Posterior cingulate gyrus (tissue), 11 donors: ENCODE measurements around the gene TSHZ2.
A peak's percentile ranks its signal among the peaks of the same experiment; 100 is the strongest.

Experiments used
- DNase-seq, 10 donors: peaks; one replicate each; pipeline versions ENCODE4 v3.0.0 to v3.0.0-alpha.2; 2020 to 2021; ENCODE audit warnings: mixed read lengths in 3 of 10
- intact Hi-C: fragments of 100-400 bp; cut with DNase I; formaldehyde crosslinking; loops from one replicate; pipeline ENCODE4 v1.15.1; 2023

TSHZ2 gene

GRCh38 chr20:53324816-53325215, 352.7 kb downstream of the TSHZ2 start:
- intact Hi-C loops, result no loop called here
- DNase-seq, result no peak

DNA sequence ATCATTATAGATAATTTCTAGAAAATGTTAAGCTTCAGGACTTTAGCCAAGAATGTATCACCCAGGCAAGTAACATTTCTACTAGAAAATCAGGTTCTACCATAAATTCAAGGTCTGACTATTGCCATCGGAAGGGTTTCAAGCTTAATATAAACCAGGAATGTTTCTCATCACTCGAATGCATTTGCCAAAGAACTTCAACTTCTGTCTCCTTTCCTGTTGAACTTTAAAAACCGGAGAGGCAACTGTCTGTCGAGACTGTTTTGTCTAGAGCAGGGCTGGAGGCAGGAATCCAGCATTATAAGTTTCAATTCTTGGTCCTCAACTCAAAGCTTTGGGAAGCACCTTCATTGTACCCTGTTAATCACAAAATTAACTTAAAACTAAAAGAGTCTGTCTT, 356.8 kb downstream of the TSHZ2 start:
- no peak for DNase-seq
- intact Hi-C loops, result no loop called here

GRCh38 chr20:53329781-53330180, 357.6 kb downstream of the TSHZ2 start:
- intact Hi-C loops, result no loop called here
- no peak for DNase-seq

- peak in 4 of 10 donors; percentile 15 to 29 (median 21) for DNase-seq
- intact Hi-C loops, result no loop called here
Observed at GRCh38 chr20:53330601-53331140, 358.5 kb downstream of the TSHZ2 start.

DNA sequence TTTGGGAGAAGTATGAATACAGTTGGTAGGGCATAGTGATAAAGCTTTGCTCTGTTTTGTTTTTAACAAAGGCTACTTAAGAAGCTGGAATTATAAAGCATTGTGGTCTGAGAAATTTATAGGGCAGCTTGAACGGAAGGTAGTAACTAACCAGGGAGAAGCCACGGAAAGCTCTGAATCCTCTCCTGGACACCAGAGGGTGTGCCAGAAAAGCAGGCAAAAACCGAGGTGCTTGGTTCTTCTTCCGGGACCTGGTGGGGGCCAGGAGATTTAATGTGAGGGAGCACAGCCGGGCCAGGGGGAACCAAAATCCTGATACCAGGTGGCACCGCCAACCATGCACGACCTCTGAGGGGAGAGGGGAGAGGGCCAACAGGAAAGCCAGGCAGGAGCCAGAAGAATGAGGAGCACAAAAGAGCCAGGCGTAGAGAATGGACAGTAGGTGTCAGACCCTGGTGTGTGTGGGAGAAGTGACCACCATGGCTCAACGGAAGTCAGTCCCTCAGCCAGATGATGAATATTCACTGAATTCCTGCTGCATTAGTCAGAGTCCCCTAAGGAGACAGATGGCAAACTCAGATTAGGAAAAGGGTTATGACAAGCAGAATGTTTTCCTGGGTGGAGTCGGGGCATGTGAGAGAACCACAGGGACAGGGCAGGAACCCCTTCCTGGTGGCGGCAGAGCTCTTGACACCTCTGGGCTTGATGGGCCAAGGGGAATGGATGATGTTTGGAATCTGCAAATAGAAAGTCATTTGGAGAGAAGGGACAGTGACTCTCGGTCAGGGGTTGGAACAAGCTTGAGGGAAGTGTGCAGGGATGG, 359.2 kb downstream of the TSHZ2 start:
- intact Hi-C loops, result no loop called here
- DNase-seq, result no peak

GRCh38 chr20:53332022-53332837, 360.1 kb downstream of the TSHZ2 start:
- DNase-seq, result no peak
- intact Hi-C loops, result no loop called here

DNA sequence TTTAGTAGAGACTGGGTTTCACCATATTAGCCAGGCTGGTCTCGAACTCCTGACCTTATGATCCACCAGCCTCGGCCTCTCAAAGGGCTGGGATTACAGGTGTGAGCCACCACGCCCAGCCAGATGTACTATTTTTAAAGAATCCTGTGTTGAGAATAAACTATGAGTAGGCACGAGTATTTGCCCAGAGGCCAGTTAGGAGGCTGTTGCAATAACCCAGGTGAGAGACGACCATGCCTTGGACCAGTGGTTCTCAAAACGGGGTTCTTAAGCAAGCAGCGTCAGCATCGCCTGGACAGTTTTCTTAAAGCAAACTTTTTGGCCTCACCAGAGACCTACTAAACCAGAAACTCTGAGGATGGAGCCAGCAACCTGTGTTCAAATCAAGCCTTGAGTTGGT, 362.7 kb downstream of the TSHZ2 start:
- DNase-seq, result no peak
- intact Hi-C loops, result no loop called here

DNA sequence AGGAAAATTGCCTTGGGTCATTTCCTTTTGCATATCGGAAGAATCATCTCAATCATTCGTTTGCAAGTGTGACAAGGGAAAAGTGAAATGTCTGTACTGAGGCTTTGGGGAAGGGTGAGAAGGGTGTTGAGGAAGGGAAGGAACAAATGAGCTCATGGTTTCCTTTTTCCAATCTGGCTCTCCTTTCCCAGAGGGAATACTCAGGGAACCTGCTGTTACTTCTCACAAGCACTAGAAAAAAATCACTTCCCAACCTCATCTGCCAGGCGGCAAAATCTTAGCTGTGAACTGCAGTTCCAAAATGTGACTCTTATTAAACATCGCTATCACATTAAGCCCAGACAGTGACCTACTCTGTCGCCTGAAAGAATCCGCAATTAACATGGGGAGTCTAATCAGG, 363.4 kb downstream of the TSHZ2 start:
- DNase-seq, result no peak
- intact Hi-C loops, result no loop called here

DNA sequence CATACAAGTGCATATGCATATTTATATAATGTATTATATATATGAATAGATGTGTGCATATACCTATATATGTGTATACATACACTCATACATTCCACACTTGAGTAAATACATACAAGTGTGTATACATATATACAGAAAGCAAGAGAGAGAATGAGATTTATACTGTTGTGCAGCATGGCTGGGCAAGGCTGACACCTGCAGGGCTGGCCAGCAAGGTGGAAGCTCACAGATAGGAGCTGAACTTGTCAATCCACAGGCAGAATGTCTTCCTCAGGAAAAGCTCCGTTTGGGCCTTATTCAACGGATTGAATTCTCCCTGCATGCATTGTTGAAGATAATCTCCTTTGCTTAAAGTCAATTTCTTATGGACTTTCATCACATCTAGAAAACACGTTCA, 364.7 kb downstream of the TSHZ2 start:
- DNase-seq, result no peak
- intact Hi-C loops, result no loop called here

GRCh38 chr20:53337390-53338101, 365.4 kb downstream of the TSHZ2 start:
- DNase-seq, result no peak
- intact Hi-C loops, result no loop called here

- no peak for DNase-seq
- intact Hi-C loops, result no loop called here
Observed at GRCh38 chr20:53338716-53339115, 366.6 kb downstream of the TSHZ2 start.

GRCh38 chr20:53342429-53342828, 370.3 kb downstream of the TSHZ2 start:
- no peak for DNase-seq
- intact Hi-C loops, result no loop called here

DNA sequence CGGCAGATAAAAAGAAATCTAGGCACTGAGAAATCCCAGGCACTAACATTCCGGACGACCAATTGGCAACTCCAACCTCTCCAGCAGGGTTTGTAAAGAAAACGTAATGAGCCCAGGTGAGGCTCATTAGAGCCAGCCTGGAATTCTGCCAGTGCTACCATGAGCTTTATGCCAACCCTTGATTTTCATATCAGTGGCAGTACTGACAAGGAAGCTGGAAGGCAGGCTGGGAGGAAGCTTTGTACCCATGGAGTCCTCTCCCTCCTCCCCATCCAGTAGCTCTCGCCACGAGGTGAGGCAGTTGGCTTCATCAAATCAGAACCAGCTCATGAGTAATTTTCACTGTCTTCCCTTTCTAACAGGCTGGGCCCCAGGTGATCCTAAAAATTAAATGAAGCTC, 371.3 kb downstream of the TSHZ2 start:
- intact Hi-C loops, result no loop called here

DNA sequence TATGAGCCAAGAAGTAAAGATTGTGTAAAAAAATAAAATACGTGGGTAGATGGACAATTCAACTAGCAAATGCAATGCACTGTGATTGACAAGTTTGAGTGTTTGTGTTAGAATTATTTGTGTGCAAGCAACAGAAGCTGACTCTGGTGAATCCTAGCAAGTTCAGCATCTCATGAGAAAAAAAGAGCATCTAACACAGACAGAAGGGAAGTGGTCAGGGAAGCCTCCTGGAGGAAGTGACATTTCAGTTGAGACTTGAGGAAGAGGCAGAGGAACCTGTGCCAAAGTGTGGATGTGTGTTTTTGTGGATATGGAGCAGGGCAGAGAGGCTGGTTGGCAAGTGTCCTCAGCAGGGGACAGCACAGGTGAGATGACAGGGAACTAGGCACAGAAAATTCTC, 372.7 kb downstream of the TSHZ2 start:
- intact Hi-C loops, result no loop called here
- no peak for DNase-seq

More for the DNA sequence above, 371.3 kb downstream of the TSHZ2 start:
- no peak for DNase-seq

DNA sequence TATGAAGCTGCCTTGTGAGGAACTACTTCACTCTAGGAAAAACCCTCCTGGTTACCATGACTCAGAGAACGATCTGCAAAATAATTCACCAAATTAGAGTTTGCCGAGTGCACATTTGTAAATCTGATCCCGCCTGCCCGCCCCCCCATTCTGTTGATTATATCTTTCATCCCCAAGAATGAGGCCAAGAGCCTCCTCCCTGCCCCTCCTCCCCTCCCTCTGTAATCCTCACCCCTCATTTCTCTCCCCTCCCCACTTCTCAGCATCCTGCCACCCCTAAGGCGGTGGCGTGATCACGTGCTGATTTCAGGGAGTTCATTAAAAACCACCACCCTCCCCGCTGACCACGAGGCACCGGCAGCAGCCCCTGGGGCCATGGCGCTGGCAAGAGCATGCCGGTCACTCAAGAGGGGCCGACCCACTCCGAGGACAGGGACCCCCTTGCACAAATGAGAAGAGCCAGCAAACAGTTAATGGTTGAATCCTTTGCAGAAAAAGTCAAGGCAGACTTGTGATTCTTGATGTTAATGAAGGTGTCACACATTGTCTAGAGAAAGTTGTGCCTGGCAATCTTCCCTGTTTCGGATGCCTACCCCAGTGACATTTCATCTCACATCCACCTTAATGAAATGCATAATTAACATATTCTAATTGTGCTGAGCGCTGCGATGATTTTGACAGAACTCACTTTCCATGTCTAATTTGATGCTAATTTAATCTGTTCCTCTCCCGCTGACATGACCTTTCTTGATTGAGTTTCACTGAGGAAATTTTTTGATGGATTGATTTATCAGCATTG, 373.6 kb downstream of the TSHZ2 start:
- intact Hi-C loops, result no loop called here
- DNase-seq, result peak in 1 of 10 donors; percentile 72

GRCh38 chr20:53346335-53346648, 374.1 kb downstream of the TSHZ2 start:
- peak in 1 of 10 donors; percentile 49 for DNase-seq
- intact Hi-C loops, result no loop called here

DNA sequence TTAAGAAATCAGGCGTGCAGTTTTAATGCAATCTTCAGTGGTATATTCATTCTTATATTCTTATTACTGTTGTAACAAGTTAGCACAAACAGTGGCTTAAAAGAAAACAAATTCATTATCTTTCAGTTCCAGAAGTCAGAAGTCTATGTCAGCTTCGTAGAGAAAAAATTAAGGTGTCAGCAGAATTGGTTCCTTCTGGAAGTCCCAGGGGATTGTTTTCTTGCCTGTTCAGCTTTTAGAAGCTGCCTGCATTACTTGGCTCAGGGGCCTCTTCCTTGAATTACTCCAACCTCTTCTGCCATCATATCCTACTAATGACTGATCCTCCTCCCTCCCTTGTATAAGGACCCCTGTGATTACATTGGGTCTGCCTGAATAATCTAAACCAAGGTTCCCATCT, 377.6 kb downstream of the TSHZ2 start:
- no peak for DNase-seq
- intact Hi-C loops, result no loop called here

- no peak for DNase-seq
- intact Hi-C loops, result no loop called here
Observed at GRCh38 chr20:53352727-53353440, 380.7 kb downstream of the TSHZ2 start.

GRCh38 chr20:53354314-53354713, 382.2 kb downstream of the TSHZ2 start:
- intact Hi-C loops, result no loop called here
- DNase-seq, result no peak

DNA sequence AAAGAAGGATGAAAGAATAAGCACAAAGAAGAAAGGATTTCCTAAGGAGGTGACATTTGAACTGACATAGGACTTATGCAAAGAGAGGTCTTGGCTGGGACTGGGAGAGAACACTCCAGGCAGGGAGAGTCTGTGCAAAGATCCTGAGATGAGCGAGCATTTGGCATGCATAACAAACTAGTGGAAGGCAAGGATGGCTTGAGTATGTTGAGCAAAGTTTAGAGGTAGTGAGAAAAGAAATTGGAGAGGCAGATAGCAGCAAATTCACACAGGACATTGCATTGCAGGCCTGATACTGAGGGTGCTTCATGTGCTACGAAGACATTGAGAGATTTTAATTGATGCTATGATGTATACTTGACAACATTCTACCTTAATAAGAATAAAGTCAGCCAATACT, 383.6 kb downstream of the TSHZ2 start:
- intact Hi-C loops, result no loop called here
- DNase-seq, result no peak
